ENCODE results near the gene OSBPL3. TPM values are rescaled to one million over a fixed set of nuclear protein-coding genes. Genes with fewer than 3 reads are reported as not detected.

The OSBPL3 gene, protein sequence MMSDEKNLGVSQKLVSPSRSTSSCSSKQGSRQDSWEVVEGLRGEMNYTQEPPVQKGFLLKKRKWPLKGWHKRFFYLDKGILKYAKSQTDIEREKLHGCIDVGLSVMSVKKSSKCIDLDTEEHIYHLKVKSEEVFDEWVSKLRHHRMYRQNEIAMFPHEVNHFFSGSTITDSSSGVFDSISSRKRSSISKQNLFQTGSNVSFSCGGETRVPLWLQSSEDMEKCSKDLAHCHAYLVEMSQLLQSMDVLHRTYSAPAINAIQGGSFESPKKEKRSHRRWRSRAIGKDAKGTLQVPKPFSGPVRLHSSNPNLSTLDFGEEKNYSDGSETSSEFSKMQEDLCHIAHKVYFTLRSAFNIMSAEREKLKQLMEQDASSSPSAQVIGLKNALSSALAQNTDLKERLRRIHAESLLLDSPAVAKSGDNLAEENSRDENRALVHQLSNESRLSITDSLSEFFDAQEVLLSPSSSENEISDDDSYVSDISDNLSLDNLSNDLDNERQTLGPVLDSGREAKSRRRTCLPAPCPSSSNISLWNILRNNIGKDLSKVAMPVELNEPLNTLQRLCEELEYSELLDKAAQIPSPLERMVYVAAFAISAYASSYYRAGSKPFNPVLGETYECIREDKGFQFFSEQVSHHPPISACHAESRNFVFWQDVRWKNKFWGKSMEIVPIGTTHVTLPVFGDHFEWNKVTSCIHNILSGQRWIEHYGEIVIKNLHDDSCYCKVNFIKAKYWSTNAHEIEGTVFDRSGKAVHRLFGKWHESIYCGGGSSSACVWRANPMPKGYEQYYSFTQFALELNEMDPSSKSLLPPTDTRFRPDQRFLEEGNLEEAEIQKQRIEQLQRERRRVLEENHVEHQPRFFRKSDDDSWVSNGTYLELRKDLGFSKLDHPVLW
- total RNA-seq (2022; extraction: Qiagen RNA extraction; ENCODE audit: low read depth), result 10.3 to 14.2 TPM (median 12.4 TPM) in 5 replicates

DNA sequence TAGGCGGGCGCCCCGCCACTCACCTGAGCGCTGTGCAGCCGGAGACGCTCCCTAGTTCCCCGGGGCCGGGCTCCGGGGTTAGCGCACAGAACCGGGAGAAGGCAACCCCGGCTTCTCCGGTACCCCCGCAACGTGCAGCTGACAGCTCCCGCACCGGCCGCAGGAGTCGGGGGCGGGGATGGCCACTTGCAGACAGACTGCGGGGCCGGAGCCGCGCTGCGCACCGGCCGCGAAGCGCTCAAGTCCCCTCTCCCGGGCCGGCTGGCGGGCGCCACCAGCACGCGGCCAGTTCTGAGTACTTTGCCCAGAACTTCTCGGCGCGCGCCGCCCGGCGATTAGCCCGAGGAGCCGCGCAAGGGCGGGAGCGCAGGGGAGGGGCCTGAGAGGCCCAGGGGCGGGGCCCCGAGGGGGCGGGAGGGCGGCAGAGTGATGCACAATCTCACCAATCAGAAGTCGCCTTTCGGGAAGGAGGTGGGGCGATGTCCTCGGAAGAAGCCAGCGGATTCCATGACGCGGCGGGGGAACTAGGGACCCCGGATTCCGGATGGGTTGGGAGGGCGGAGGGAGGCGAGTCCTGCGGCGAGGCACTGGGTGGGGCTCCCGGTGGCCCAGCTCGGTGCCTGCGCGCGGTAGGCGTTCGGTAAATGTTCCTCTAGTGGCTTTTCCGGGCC, at the start of gene OSBPL3:
OSBPL3 (minus strand) TSS at position 316 of the 671 bp plus-strand sequence. CDS start 87,706 bp downstream, outside the sequence.

DNA sequence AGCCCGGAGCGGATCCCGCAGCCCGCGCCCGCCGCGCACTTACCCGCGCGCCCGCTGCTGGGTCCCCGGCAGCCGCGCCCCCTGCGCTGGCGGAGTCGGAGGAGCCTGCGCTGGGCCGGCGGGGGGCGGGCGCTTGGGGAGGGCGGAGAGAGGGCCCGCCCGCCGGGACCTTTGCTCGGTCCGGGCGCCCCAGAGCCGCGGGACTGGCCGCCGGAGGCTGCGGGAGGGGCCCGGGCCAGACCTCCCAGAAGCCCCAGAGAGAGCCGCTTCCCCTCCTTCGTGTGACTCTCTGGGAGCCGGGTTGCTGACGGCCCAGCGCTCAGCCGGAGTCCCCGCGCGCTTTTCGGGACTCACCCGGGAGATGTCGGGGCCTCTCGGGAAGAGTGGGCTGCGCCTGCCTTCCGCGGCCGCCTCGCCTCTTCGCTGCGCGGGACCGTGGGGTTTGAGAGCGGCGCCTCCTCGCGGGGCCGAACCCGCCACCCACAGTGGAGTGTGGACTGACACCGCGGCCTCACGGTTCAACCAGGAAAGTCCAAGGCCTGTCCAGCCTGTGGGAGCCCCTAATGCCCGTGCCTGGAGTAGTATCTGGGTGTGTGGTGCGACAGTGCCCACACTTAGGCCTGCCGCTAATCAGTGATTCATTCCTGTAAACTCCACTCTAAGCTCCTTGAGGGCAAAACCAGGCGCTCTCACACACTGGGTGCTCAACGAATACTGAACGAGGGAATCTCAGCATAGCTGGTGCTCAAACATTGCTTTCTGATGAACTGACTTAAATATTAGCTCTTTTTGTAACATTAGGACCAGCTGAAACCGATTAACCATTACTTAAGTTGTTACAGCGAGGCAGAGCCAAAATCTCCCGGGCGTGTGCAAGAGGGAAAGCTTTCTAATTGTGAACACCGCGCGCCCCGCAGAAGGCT, 222.4 kb downstream of the OSBPL3 start, which contains the start of gene GSDME:
GSDME (minus strand) TSS at position 112 of the 923 bp plus-strand sequence. CDS start 7,690 bp downstream, outside the sequence.

Other genes with a start within 250 kb of the OSBPL3 start
- gene GSDME, start 222.7 kb downstream of the OSBPL3 start, total RNA-seq (2022; extraction: Qiagen RNA extraction; ENCODE audit: low read depth), result 29.4 to 38.0 TPM (median 32.6 TPM) in 5 replicates
- 244 to 276 TPM (median 272 TPM) in 5 replicates for gene CYCS, start 145.1 kb upstream of the OSBPL3 start, total RNA-seq (2022; extraction: Qiagen RNA extraction; ENCODE audit: low read depth)
- gene NPVF, start 248.3 kb upstream of the OSBPL3 start, total RNA-seq (2022; extraction: Qiagen RNA extraction; ENCODE audit: low read depth), result not detected in 5 replicates

Data from A549 treated with DMSO at 1 μM for 4 hours (cell line).